Endodermal cell (in vitro differentiated cells): ENCODE results near the gene DLG5. TPM values are rescaled to one million over a fixed set of nuclear protein-coding genes. Genes with fewer than 3 reads are reported as not detected.

Experiments
- DNase-seq: peaks from one replicate; pipeline ENCODE4 v3.0.0-alpha.2; 2017
- H3K27ac ChIP-seq: 2 replicates; pipeline ENCODE4 v1.5.1; 2013; ENCODE audit warnings: mild to moderate bottlenecking, low read depth, low read length, moderate library complexity
- H3K27me3 ChIP-seq: 2 replicates; pipeline ENCODE4 v1.6.1; 2013; ENCODE audit warnings: mild to moderate bottlenecking, low read length, moderate library complexity; ENCODE audit not compliant: insufficient read depth, control insufficient read depth, poor library complexity, severe bottlenecking
- H3K36me3 ChIP-seq: 2 replicates; pipeline ENCODE4 v1.7.0; 2013; ENCODE audit warnings: mild to moderate bottlenecking, low read length, moderate library complexity; ENCODE audit not compliant: control insufficient read depth, insufficient read depth
- H3K4me1 ChIP-seq: one replicate; pipeline ENCODE4 v1.7.0; 2013; ENCODE audit warnings: low read length; ENCODE audit not compliant: control insufficient read depth, insufficient read depth
- H3K4me3 ChIP-seq: 2 replicates; pipeline ENCODE4 v1.5.1; 2013; ENCODE audit warnings: mild to moderate bottlenecking, low read length, moderate library complexity
- H3K9ac ChIP-seq: 2 replicates; pipeline ENCODE4 v1.6.1; 2013; ENCODE audit warnings: mild to moderate bottlenecking, low read length, moderate library complexity; ENCODE audit not compliant: poor library complexity, severe bottlenecking; ENCODE audit errors: extremely low read depth
- H3K9me3 ChIP-seq: 2 replicates; pipeline ENCODE4 v1.6.1; 2013; ENCODE audit warnings: mild to moderate bottlenecking, low read length, moderate library complexity; ENCODE audit not compliant: control insufficient read depth
- H3K27ac Mint-ChIP-seq: 2 replicates; pipeline ENCODE4 v1.8.0; 2020; ENCODE audit warnings: mixed read lengths
- H3K27me3 Mint-ChIP-seq: 2 replicates; pipeline ENCODE4 v1.8.0; 2021; ENCODE audit warnings: mild to moderate bottlenecking, mixed read lengths; ENCODE audit not compliant: insufficient read depth
- H3K36me3 Mint-ChIP-seq: 2 replicates; pipeline ENCODE4 v1.8.0; 2020; ENCODE audit warnings: low read depth, mixed read lengths
- H3K4me1 Mint-ChIP-seq: 2 replicates; pipeline ENCODE4 v1.8.0; 2020; ENCODE audit warnings: mixed read lengths
- H3K4me3 Mint-ChIP-seq: 2 replicates; pipeline ENCODE4 v1.8.0; 2020; ENCODE audit warnings: mild to moderate bottlenecking, moderate library complexity, mixed read lengths
- H3K9me3 Mint-ChIP-seq: 2 replicates; pipeline ENCODE4 v1.8.0; 2020; ENCODE audit warnings: mild to moderate bottlenecking, mixed read lengths
- CTCF ChIP-seq: fragments of 200-600 bp; sonication (generic); conservative IDR thresholded peaks from 2 replicates; pipeline ENCODE4 v1.5.0; 2021; ENCODE audit warnings: antibody characterized with exemption, mild to moderate bottlenecking
- WGBS, 2 experiments: methylation state at CpG; one replicate each; pipeline versions ENCODE4 v1.1.5 to v1.1.7; 2013; ENCODE audit warnings: missing lambda C conversion rate in 2 of 2, mixed read lengths in 1 of 2; ENCODE audit not compliant: insufficient coverage in 1 of 2, insufficient read length in 1 of 2; 5-methylcytosine and 5-hydroxymethylcytosine counted together
- total RNA-seq, 2 donors: library from RNA; stranded (reverse); fragmentation: NEBNext Ultra II Directional in 1 of 2; extraction: Animal tissue kit (Norgen Biotek cat#: 25700) in 1 of 2; gene quantifications; 2 replicates in 1 of 2; 3 replicates in 1 of 2; pipeline ENCODE4 v1.2.1, GENCODE V29; 2021

Gene DLG5
- total RNA-seq, 2 donors from 2014 or later, result 79.4 to 83.4 TPM

DNA sequence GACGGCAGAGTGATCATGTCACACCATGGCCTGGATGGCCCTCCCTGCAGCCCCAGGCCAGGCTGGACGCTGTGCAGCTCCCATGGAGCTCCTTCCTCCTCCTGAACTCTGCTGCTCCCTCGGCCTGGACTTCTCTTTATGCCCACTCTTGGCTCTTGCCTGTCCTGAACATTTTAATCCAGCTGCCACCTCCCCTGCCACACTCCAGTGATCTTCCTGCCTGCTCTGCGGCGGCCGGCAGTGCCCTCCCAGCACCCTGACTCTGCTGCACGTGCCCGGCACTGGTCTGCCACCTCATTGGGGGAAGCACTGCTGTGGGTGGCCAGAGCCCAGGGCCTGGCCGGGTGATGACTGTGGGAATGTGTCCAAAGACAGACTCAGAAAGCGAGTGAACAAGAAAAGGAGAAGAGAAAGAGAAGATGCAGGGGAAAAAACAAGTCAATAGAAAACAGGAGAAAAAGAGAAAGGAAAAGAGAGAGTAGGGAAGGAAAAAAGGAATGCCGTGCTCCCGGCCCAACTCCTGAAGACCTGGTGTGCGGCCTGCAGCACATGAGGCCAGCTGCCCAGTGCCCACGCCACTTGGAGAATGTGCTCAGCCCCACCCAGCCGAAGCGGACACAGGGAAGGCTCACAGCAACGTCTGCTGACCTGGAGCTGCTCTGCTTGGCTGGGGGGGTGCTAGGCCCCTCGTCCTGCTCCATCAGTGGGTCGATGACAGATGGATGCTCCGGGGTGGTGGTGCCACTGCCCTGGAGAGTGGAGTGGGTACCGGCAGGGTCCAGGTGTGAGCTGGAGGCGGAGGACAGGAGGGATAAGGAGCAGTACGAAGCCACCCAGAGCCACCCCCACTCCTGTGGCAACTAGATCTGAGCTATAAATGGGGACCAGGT, 115.9 kb downstream of the DLG5 start:
- H3K4me3 ChIP-seq, result no peak overlapping the region
- Mint-ChIP-seq H3K9me3 (no peaks in the 10 kb centered on the region), H3K36me3 (peaks cover 81% of the 10 kb centered on the region), H3K27ac (no peak overlapping the region), H3K4me1 (no peaks in the 10 kb centered on the region), H3K27me3 (no peaks in the 10 kb centered on the region), H3K4me3 (no peak overlapping the region)
- no peak overlapping the region for H3K9ac ChIP-seq
- H3K4me1 ChIP-seq, result no peaks in the 10 kb centered on the region
- DNase-seq, result no peak
- H3K36me3 ChIP-seq, result peaks cover 66% of the 10 kb centered on the region
- H3K27me3 ChIP-seq, result no peaks in the 10 kb centered on the region
- no peak for TF ChIP-seq CTCF
- no peaks in the 10 kb centered on the region for H3K9me3 ChIP-seq
- no peak overlapping the region for H3K27ac ChIP-seq
- 92 to 97% methylated on average over 11 to 23 of the region's 23 CpGs for WGBS, 2 experiments

- Histone ChIP-seq H3K4me3 (no peak overlapping the region), H3K4me1 (no peaks in the 10 kb centered on the region), H3K9me3 (no peaks in the 10 kb centered on the region), H3K9ac (no peak overlapping the region), H3K36me3 (peaks cover 72% of the 10 kb centered on the region), H3K27me3 (no peaks in the 10 kb centered on the region), H3K27ac (no peak overlapping the region)
- no peak for DNase-seq
- no peak overlapping the region for H3K4me3 Mint-ChIP-seq
- no peaks in the 10 kb centered on the region for H3K9me3 Mint-ChIP-seq
- no peak for TF ChIP-seq CTCF
- H3K36me3 Mint-ChIP-seq, result peaks cover 81% of the 10 kb centered on the region
- no peak overlapping the region for H3K27ac Mint-ChIP-seq
- 95 to 100% methylated on average over 5 to 8 of the region's 8 CpGs for WGBS, 2 experiments
- H3K27me3 Mint-ChIP-seq, result no peaks in the 10 kb centered on the region
- no peaks in the 10 kb centered on the region for H3K4me1 Mint-ChIP-seq
Observed at GRCh38 chr10:77809336-77809735, 117.2 kb downstream of the DLG5 start.

GRCh38 chr10:77807706-77808105, 118.8 kb downstream of the DLG5 start:
- DNase-seq, result no peak
- Mint-ChIP-seq H3K27ac (no peak overlapping the region), H3K4me1 (no peaks in the 10 kb centered on the region), H3K4me3 (no peak overlapping the region), H3K27me3 (no peaks in the 10 kb centered on the region), H3K9me3 (no peaks in the 10 kb centered on the region), H3K36me3 (peaks cover 83% of the 10 kb centered on the region)
- no peaks in the 10 kb centered on the region for H3K4me1 ChIP-seq
- no peak overlapping the region for H3K27ac ChIP-seq
- no peaks in the 10 kb centered on the region for H3K27me3 ChIP-seq
- no peaks in the 10 kb centered on the region for H3K9me3 ChIP-seq
- H3K36me3 ChIP-seq, result peaks cover 80% of the 10 kb centered on the region
- H3K4me3 ChIP-seq, result no peak overlapping the region
- H3K9ac ChIP-seq, result no peak overlapping the region
- no peak for TF ChIP-seq CTCF
- WGBS, 2 experiments, result 94 to 96% methylated on average over 5 to 9 of the region's 9 CpGs
